Colon (tissue), 2 donors: ENCODE data around the gene LAIR1.
"Not testable (repeated sequence)": the region's sequence is repeated elsewhere in the genome, so short reads cannot be mapped to it uniquely, and the experiment has no call there.

Source experiments
- FAIRE-seq: peaks from 2 replicates; lab custom pipeline; 2012; peaks lifted over from hg19 to GRCh38; lab: Jason Lieb, UNC
- donor health status: control.
- donor health status: control.

Gene LAIR1

DNA sequence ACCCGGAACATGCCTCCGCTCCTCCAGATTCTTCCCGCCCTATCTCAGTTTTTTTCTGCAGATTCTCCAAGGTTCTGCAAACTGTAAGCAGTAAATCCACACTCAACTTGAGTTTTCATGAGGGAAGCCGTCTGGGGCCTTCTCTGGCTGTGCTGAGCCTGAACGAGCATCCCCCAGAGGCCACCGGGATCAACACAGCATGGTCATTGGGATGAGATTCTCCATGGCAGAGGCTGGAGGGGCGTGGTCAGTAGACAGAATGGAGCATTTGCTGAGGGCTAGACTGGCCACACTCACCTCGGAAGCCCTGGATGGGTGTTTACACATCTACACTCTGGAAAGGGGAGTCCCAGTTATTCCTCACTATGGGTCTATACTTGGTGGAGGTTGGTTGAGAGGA is 23.4 kb downstream of the LAIR1 start:
- FAIRE-seq = no peak

GRCh38 chr19:54339646-54340358 is 24.9 kb downstream of the LAIR1 start:
- FAIRE-seq = no peak

- FAIRE-seq = no peak
These were observed 26.2 kb downstream of the LAIR1 start for GRCh38 chr19:54338521-54338920.

GRCh38 chr19:54337858-54338230 is 26.9 kb downstream of the LAIR1 start:
- no peak for FAIRE-seq

GRCh38 chr19:54336893-54337857 is 27.6 kb downstream of the LAIR1 start:
- FAIRE-seq = no peak

- no peak for FAIRE-seq
These were observed 28.5 kb downstream of the LAIR1 start for GRCh38 chr19:54335979-54336892.

DNA sequence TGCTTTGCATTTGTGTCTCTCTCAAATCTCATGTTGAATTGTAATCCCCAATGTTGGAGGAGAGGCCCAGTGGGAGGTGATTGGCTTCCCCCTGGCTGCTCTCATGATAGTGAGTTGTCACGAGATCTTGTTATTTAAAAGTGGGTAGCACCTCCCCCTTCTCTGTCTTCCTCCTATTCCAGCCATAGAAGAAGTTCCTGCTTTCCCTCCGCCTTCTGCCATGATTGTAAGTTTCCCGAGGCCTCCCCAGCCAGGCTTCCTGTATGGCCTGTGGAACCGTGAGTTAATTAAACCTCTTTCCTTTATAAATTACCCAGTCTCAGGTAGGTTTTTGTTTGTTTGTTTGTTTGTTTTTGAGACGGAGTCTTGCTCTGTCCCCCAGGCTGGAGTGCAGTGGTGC is 29.6 kb downstream of the LAIR1 start:
- no peak for FAIRE-seq

DNA sequence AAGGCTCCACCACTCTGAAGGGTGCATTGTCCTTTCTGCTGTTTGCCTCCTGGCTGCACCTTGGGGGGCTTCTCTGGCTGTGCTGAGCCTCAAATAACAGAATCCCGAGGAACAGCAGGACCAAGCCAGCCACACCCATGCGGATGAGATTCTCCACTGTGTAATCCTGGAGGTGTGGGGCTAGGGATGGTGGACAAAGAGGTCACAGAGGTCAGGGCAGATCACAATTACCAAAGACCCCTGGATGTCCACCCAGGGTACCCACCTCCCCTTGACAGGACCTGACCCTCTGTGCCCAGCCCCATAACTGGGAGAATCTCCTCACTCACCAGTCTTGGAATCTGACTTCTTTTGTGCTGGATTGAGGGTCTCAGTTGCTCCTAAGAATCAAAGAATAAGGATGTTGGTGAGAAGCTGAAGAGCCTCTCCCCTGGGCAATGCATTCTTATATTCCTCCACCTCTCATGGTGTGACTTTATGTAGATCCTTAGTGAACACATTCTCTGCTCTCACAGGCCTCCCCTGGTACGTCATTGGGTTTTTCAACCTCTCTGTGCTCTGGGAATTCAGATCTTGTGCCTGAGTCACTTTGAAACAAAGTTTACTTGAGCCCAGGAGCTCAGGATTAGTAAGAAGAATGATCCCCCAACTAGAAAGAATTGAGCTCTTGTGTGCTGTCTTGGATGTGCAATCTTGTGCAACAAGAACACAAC is 31.0 kb downstream of the LAIR1 start:
- FAIRE-seq = no peak

DNA sequence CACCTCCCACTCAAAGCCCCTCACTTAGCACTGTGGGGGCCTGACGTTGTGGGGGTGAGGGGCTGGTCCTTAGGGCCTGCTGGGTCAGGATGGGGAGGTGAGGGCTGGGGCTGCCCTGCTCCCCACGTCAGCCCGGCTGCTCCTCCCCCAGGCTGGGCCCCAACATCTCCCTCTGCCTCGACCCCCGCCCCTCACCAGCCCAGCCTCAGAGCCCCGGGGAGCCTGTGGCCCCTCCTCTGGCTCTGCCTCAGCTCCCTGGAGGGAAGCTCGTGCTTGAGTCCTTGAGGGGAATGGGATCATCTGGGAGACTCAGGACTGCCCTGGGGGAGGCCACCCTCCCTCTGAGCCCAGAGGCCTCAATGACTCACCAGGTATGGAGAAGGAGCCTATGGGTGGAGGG is 32.6 kb downstream of the LAIR1 start:
- FAIRE-seq = no peak

DNA sequence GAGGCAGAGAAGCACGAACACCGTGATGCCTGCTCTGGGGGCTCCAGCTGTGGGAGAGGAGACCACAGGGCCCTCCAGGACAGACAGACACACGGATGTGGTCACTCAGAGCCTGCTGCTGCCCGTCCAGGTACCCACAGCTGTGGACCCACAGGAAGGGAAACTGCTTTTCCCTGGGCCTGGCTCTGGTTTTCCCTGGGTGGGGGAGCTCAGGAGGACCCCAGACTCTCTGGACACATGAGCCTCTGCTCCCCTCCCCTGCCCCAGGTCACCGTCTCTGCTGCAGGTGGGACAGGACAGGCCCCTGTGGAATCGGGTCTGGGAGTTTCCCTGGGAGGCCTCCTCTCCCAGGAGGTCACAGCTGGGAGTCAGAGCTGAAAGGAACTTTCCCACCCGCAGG is 33.1 kb downstream of the LAIR1 start:
- no peak for FAIRE-seq

DNA sequence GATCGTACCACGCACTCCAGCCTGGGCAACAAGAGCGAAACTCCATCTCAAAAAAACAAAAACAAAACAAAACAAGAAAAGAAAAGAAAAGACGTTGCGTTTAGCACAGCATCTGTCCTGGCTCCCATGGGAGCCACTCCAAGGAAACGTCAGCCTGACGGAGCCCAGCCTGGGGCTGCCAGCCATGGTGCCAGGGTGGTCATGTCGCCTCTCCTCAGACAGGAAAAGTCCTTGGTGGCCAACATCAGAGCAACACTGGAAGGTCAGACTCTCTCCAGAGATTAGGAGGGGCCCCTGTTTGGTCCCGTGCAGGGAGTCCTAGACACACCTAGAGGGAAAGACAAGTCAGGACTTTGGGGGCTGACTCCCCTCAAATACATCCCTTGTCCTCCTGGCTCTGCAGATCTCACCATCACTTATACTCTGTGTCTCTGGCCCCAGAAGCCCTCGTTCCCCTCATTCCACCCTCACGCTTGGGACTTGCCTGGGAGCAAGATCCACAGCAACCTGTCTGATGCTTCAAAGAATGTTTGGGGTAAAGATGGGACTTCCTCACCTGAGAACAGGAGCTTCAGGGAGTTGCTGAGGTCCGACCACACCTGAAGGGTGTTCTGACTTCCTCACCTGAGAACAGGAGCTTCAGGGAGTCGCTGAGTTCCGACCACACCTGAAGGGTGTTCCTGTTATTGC is 35.1 kb downstream of the LAIR1 start:
- no peak for FAIRE-seq

- FAIRE-seq = not testable (repeated sequence)
These were observed 36.0 kb downstream of the LAIR1 start for GRCh38 chr19:54328781-54329180.

DNA sequence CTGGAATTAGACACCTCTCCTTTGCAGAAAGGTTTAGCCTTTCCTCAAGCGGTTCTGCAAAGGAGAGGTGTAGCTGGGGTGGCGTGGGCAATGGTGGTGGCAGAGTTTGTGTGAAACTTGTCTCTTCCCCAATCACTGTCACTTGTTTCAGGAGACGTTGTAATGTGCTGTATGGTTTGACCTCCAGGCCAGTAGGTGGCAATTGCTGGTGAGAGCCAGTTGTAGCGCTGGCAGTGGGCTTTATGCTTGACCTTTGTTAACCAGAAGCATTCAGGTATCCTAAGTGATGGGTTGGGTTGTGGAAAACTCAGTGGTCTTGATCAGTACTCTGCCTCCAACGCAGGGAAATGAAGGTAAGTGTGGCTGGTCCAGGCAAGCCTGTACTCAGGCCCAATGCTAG is 39.1 kb downstream of the LAIR1 start:
- no peak for FAIRE-seq

- no peak for FAIRE-seq
These were observed 39.5 kb downstream of the LAIR1 start for GRCh38 chr19:54325194-54325621.

- no peak for FAIRE-seq
These were observed 40.7 kb downstream of the LAIR1 start for GRCh38 chr19:54324071-54324470.

DNA sequence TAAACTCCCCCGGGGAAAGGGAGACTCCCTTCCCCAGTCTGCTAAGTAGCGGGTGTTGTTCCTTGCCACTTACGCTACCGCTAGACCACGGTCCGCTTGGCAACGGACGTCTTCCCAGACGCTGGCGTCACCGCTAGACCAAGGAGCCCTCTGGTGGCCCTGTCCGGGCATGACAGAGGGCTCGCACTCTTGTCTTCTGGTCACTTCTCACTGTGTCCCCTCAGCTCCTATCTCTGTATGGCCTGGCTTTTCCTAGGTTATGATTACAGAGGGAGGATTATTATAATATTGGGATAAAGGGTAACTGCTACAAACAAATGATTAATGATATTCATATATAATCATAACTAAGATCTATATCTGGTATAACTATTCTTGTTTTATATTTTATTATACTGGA is 41.8 kb downstream of the LAIR1 start:
- not testable (repeated sequence) for FAIRE-seq

- not testable (repeated sequence) for FAIRE-seq
These were observed 42.4 kb downstream of the LAIR1 start for GRCh38 chr19:54322295-54322694.

DNA sequence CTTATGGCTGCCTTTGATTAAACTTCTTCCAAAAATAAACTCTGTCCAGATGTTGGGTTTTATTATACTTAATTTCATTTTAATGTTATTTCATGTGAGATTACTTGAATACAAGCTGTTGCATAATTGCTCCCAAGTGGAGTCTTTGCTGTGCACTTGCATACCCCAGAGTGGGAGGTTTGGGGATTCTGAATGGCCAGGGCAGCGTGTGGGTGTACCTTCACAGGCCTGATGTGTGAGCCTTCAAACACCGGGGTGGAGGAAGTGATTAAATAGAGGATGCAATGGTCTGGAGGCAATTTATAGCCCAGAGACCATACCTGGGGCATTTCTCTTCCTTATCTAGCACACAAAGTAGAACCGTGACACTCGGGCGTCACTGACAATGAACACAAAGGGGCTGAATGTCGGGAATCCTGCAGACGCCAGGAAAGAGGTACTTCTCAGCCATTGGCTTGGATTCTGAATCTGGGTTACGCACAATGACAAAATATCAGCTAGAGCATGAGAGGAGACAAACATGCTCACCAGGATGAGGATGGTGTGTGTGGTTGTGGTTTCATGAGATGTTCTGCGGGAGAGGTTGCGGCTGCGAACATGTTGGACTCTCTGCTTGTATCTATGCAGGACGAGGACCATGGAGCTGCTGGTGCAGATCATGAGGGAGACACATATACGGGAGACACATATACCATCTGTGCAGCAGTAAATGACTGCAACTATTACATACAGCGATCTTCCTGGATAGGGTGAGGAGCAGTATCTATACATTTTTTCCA is 44.6 kb downstream of the LAIR1 start:
- FAIRE-seq = no peak

DNA sequence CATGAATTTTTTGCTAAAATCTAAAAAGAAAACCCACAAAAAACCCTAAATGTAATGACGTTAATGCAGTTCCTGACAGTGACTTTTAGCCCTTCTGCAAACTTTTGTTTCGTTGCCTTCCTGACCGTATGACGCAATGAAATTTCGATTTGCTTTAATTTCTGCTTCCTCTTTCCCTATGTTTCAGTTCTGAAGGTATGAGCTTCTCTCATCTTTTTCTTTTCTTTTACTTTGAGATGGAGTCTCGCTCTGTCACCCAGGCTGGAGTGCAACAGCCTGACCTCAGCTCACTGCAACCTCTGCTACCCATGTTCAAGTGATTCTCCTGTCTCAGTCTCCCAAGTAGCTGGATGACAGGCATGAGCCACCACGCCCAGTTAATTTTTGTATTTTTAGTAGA is 45.7 kb downstream of the LAIR1 start:
- no peak for FAIRE-seq

- no peak for FAIRE-seq
These were observed 46.8 kb downstream of the LAIR1 start for GRCh38 chr19:54317965-54318240.
